Esophagus (tissue), 2 donors: ENCODE data around the gene SLC16A8. TPM values are rescaled to one million over a fixed set of nuclear protein-coding genes. Genes with fewer than 3 reads are reported as not detected.

Experiments
- H3K27ac ChIP-seq, 2 donors: one replicate each; pipeline ENCODE4 v1.5.1; 2013; ENCODE audit warnings: low read depth in 2 of 2, mild to moderate bottlenecking in 2 of 2, inconsistent platforms in 1 of 2, low read length in 1 of 2, moderate library complexity in 1 of 2
- H3K27me3 ChIP-seq, 2 donors: one replicate each; pipeline ENCODE4 v1.6.1; 2013; ENCODE audit warnings: low read length in 2 of 2, control low read depth in 1 of 2, mild to moderate bottlenecking in 1 of 2; ENCODE audit not compliant: insufficient read depth in 2 of 2, control insufficient read depth in 1 of 2
- H3K36me3 ChIP-seq, 2 donors: one replicate each; pipeline ENCODE4 v1.6.1; 2013; ENCODE audit warnings: low read length in 1 of 2; ENCODE audit not compliant: control insufficient read depth in 2 of 2, insufficient read depth in 2 of 2
- H3K4me1 ChIP-seq, 2 donors: one replicate each; pipeline ENCODE4 v1.6.1; 2013; ENCODE audit warnings: low read length in 1 of 2; ENCODE audit not compliant: control insufficient read depth in 2 of 2, insufficient read depth in 2 of 2
- H3K4me3 ChIP-seq, 2 donors: one replicate each; pipeline ENCODE4 v1.5.1; 2013; ENCODE audit warnings: low read length in 2 of 2, mild to moderate bottlenecking in 2 of 2, low read depth in 1 of 2, moderate library complexity in 1 of 2
- H3K9me3 ChIP-seq, 2 donors: one replicate each; pipeline ENCODE4 v1.6.1; 2013; ENCODE audit warnings: mild to moderate bottlenecking in 2 of 2, low read depth in 1 of 2, low read length in 1 of 2, moderate library complexity in 1 of 2; ENCODE audit not compliant: control insufficient read depth in 2 of 2, insufficient read depth in 1 of 2
- WGBS, 2 donors: extraction: QIAGEN DNeasy Blood & Tissue Kit; methylation state at CpG; one replicate each; pipeline ENCODE4 v1.1.7; 2013; 5-methylcytosine and 5-hydroxymethylcytosine counted together
- polyA plus RNA-seq, 2 donors: library from polyadenylated mRNA; stranded (reverse); fragments of 200-250 nt; gene quantifications; one replicate each; pipeline ENCODE4 v1.2.3, GENCODE V29; 2013
- donor health status: healthy with polysubstance abuse.
- donor health status: Bipolar disorder and iron deficiency.

Gene SLC16A8
- polyA plus RNA-seq, 2 donors: 0.25 to 0.41 TPM

DNA sequence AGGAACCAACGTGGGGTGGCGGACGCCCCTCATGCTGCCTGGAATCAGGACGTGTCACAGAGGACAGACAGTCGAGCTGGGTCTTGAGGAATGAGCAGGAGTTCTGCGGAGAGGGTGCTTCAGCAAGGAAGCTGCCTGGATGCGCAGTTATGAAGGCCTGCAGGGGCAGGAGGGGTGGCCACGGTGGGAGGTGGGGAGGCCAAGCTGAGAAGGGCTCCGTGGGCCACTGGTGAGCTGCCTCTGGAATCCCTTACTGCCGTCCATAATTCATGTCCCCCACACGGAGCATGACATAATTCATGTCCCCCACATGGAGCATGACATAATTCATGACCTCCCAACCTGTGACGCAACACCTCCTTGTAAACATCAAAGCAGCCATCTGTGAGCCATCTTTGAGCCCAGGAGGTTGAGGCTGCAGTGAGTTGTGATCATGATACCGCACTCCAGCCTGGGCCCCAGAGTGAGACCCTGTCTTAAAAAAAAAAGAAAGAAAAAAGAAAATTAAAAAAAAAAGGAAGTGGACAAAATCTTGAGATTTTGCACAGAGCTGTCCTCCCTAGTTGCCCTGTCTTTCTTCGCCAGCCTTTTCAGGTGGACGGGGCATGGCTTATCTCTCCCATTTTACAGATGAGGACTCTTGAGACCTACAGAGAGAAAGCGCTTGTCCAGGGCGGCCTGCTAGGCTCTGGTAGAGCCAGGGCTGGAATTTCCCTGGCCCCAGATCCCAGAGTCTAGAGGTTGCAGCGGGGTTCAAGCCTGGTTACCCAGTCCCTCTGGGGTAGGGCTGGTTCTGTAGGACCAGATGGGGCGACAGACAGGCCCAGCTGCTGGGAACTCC, 51.1 kb downstream of the SLC16A8 start:
- Histone ChIP-seq H3K4me1 (peaks cover 11 to 16% of the 10 kb centered on the region in 2 donors), H3K36me3 (no peaks in the 10 kb centered on the region), H3K27me3 (no peaks in the 10 kb centered on the region), H3K27ac (no peak overlapping the region), H3K4me3 (no peak overlapping the region), H3K9me3 (no peaks in the 10 kb centered on the region)
- 84 to 86% methylated on average over 19 of the region's 19 CpGs for WGBS, 2 donors

DNA sequence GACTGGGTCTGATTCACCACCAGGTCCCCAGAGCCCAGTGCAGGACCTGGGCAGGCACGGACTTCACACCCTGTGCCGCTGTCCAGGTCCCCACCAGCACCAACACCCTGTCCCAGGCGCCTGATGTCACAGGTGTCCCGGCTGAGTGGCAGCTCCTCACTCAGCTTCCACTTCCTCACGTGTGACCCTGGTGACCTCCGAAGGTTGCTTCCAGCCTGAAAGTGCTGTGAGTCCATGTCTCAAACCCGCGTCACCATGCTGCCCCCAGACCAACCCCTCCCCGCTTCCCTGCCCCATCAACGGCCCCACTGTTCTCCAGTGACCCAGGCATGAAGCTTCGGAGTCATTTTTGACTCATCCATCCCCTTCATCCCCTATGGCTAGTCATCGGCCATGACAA, 52.5 kb downstream of the SLC16A8 start:
- no peak overlapping the region for H3K27ac ChIP-seq
- H3K27me3 ChIP-seq: no peaks in the 10 kb centered on the region
- H3K36me3 ChIP-seq: no peaks in the 10 kb centered on the region
- H3K4me3 ChIP-seq: no peak overlapping the region
- H3K4me1 ChIP-seq: peaks cover 11 to 16% of the 10 kb centered on the region in 2 donors
- WGBS, 2 donors: 88% methylated on average over 12 of the region's 12 CpGs
- no peaks in the 10 kb centered on the region for H3K9me3 ChIP-seq

GRCh38 chr22:38030311-38031133, 53.5 kb downstream of the SLC16A8 start:
- H3K36me3 ChIP-seq: no peaks in the 10 kb centered on the region
- no peaks in the 10 kb centered on the region for H3K9me3 ChIP-seq
- no peak overlapping the region for H3K27ac ChIP-seq
- H3K27me3 ChIP-seq: no peaks in the 10 kb centered on the region
- no peak overlapping the region for H3K4me3 ChIP-seq
- WGBS, 2 donors: 63 to 68% methylated on average over 16 of the region's 16 CpGs
- peaks cover 11 to 16% of the 10 kb centered on the region in 2 donors for H3K4me1 ChIP-seq

GRCh38 chr22:38029901-38030300, 54.1 kb downstream of the SLC16A8 start:
- no peaks in the 10 kb centered on the region for H3K9me3 ChIP-seq
- H3K4me3 ChIP-seq: no peak overlapping the region
- H3K36me3 ChIP-seq: no peaks in the 10 kb centered on the region
- peaks cover 11 to 15% of the 10 kb centered on the region in 2 donors for H3K4me1 ChIP-seq
- no peak overlapping the region for H3K27ac ChIP-seq
- H3K27me3 ChIP-seq: no peaks in the 10 kb centered on the region
- 69 to 80% methylated on average over 5 of the region's 5 CpGs for WGBS, 2 donors

GRCh38 chr22:38029370-38029769, 54.6 kb downstream of the SLC16A8 start:
- no peak overlapping the region for H3K27ac ChIP-seq
- no peaks in the 10 kb centered on the region for H3K36me3 ChIP-seq

DNA sequence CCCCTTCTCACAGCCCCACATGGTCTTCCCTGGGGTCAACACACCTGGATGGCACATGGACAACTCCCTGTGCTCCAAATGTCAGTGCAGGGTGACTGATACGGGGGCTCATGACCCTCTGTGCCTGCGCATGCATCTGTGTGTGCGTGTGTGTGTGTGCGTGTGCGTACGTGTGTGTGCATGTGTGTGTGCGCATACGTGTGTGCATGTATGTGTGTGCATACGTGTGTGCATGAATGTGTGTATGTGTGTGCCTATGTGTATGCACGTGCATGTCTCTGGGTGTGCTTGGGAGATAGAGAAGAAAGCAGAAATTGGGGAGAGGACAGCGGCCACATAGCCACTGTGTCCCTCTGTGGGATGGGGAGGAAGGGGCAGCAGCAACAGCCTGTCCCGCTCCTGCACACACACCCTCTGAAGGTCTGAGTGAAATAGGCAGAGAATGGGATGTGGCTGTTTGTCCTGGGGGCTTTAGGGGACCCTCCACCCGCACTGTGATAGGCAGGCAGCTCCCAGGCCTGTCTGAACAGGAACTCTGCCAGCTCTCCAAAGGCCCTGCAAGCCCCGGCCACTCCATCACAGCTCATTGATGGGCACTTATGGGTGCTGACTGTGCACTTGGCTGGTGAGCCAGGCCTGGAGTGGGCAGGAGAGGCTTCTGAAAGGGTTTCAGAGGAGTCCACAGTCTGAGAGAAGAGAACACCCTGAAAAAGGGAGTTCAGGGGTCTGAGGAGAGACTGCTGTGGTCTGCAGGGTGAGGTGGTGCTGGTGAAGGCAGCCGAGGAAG, 55.4 kb downstream of the SLC16A8 start:
- peaks cover 0 to 3% of the 10 kb centered on the region in 2 donors for H3K4me1 ChIP-seq
- no peaks in the 10 kb centered on the region for H3K27me3 ChIP-seq

More at GRCh38 chr22:38029370-38029769, 54.6 kb downstream of the SLC16A8 start:
- Histone ChIP-seq H3K9me3 (no peaks in the 10 kb centered on the region), H3K27me3 (no peaks in the 10 kb centered on the region), H3K4me3 (no peak overlapping the region), H3K4me1 (peaks cover 8 to 11% of the 10 kb centered on the region in 2 donors)

More for the DNA sequence above, 55.4 kb downstream of the SLC16A8 start:
- Histone ChIP-seq H3K27ac (no peak overlapping the region), H3K4me3 (no peak overlapping the region), H3K36me3 (no peaks in the 10 kb centered on the region), H3K9me3 (no peaks in the 10 kb centered on the region)
- WGBS, 2 donors: 89 to 90% methylated on average over 15 of the region's 15 CpGs

Other genes with a start within 250 kb of the SLC16A8 start
- 10 to 100 TPM; 15.2 to 18.7 TPM for gene ANKRD54, start 239.8 kb downstream of the SLC16A8 start, polyA plus RNA-seq
- 100 to 1,000 TPM; 113 to 265 TPM for gene EIF3L, start 234.8 kb downstream of the SLC16A8 start, polyA plus RNA-seq
- 10 to 100 TPM; 41.7 to 44.1 TPM for gene MICALL1, start 177.9 kb downstream of the SLC16A8 start, polyA plus RNA-seq
- gene C22orf23, start 130.6 kb downstream of the SLC16A8 start, polyA plus RNA-seq: under 1 TPM; 0.16 to 0.39 TPM
- gene POLR2F, start 130.5 kb downstream of the SLC16A8 start, polyA plus RNA-seq: 100 to 1,000 TPM in 1 of 2 donors, 10 to 100 TPM in 1; 84.8 to 114 TPM
- gene SOX10, start 99.6 kb downstream of the SLC16A8 start, polyA plus RNA-seq: under 1 TPM; 0.63 to 0.99 TPM
- gene PICK1, start 26.8 kb downstream of the SLC16A8 start, polyA plus RNA-seq: 10 to 100 TPM; 25.3 to 25.6 TPM
- gene BAIAP2L2, start 26.5 kb upstream of the SLC16A8 start, polyA plus RNA-seq: 10 to 100 TPM in 1 of 2 donors, 1 to 10 TPM in 1; 2.6 to 34.5 TPM
- 10 to 100 TPM; 14.5 to 36.3 TPM for gene PLA2G6, start 97.6 kb upstream of the SLC16A8 start, polyA plus RNA-seq
- gene MAFF, start 117.8 kb upstream of the SLC16A8 start, polyA plus RNA-seq: 10 to 100 TPM; 34.7 to 99.6 TPM
- gene TMEM184B, start 188.8 kb upstream of the SLC16A8 start, polyA plus RNA-seq: 10 to 100 TPM; 10.8 to 14.4 TPM
- gene CSNK1E, start 233.2 kb upstream of the SLC16A8 start, polyA plus RNA-seq: 100 to 1,000 TPM in 1 of 2 donors, 10 to 100 TPM in 1; 69.4 to 152 TPM